ENCODE data around the gene MOBP.

Gene MOBP

GRCh38 chr3:39532777-39533176, 65.3 kb downstream of the MOBP start:
- H3K36me3 ChIP-seq (ENCODE audit: control insufficient read depth, insufficient read depth, low read length) = no peaks in the 10 kb centered on the region
- no peak overlapping the region for H3K4me3 ChIP-seq (ENCODE audit: insufficient read depth, low read depth, low read length, poor library complexity, severe bottlenecking)
- no peaks in the 10 kb centered on the region for H3K9me3 ChIP-seq (ENCODE audit: control insufficient read depth, low read length)
- H3K27ac ChIP-seq (ENCODE audit: insufficient read depth, low read length, poor library complexity, severe bottlenecking) = no peak overlapping the region
- no peaks in the 10 kb centered on the region for H3K4me1 ChIP-seq (ENCODE audit: control insufficient read depth, insufficient read depth, low read length, poor library complexity, severe bottlenecking)
- H3K27me3 ChIP-seq (replicated peaks; ENCODE audit: control insufficient read depth, insufficient read depth, low read length, poor library complexity, severe bottlenecking) = no peaks in the 10 kb centered on the region
- no peak for DNase-seq

GRCh38 chr3:39533226-39533625, 65.7 kb downstream of the MOBP start:
- Histone ChIP-seq H3K36me3 (ENCODE audit: control insufficient read depth, insufficient read depth, low read length) (no peaks in the 10 kb centered on the region), H3K27me3 (replicated peaks; ENCODE audit: control insufficient read depth, insufficient read depth, low read length, poor library complexity, severe bottlenecking) (no peaks in the 10 kb centered on the region), H3K4me1 (ENCODE audit: control insufficient read depth, insufficient read depth, low read length, poor library complexity, severe bottlenecking) (no peaks in the 10 kb centered on the region), H3K4me3 (ENCODE audit: insufficient read depth, low read depth, low read length, poor library complexity, severe bottlenecking) (no peak overlapping the region), H3K9me3 (ENCODE audit: control insufficient read depth, low read length) (no peaks in the 10 kb centered on the region), H3K27ac (ENCODE audit: insufficient read depth, low read length, poor library complexity, severe bottlenecking) (no peak overlapping the region)
- no peak for DNase-seq

DNA sequence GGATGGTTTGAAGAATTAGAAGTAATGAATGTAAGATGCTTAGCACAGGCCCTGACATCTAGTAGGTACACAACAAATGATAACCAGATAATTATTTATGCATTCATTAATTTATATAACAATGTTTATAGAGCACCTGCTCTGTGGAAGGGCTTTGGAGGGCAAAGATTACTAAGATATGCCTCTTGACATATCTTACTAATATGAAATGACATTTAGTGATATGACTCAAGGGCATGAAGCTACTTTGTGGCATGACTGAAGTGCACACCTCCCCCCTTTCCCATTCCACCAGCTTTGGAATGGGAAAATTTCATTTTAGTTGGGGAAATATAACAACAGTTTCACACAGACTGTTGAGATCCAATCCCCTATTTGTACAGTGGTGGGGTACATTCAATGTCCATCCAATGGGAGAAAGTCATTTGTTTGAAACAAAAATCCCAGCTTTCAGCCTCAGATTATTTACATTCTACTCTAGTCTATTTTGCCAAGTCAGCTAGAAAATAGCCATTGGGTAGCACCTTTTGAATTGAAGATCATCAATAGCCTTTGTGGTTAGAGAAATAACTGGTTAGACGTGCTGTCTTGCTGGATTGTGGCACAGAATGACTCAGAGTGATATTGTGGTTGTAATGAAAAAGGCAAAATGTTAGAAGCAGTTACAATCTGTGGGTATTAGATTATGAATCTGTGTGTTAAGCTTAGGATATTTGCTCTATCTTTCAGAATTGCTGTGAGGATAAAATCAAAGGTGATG, 72.9 kb downstream of the MOBP start:
- no peak for DNase-seq
- Histone ChIP-seq H3K27me3 (replicated peaks; ENCODE audit: control insufficient read depth, insufficient read depth, low read length, poor library complexity, severe bottlenecking) (no peaks in the 10 kb centered on the region), H3K27ac (ENCODE audit: insufficient read depth, low read length, poor library complexity, severe bottlenecking) (no peak overlapping the region), H3K4me3 (ENCODE audit: insufficient read depth, low read depth, low read length, poor library complexity, severe bottlenecking) (no peak overlapping the region), H3K9me3 (ENCODE audit: control insufficient read depth, low read length) (no peaks in the 10 kb centered on the region), H3K4me1 (ENCODE audit: control insufficient read depth, insufficient read depth, low read length, poor library complexity, severe bottlenecking) (no peaks in the 10 kb centered on the region), H3K36me3 (ENCODE audit: control insufficient read depth, insufficient read depth, low read length) (no peaks in the 10 kb centered on the region)

- H3K4me3 ChIP-seq (ENCODE audit: insufficient read depth, low read depth, low read length, poor library complexity, severe bottlenecking) = no peak overlapping the region
- H3K9me3 ChIP-seq (ENCODE audit: control insufficient read depth, low read length) = no peaks in the 10 kb centered on the region
- no peak for DNase-seq
- no peak overlapping the region for H3K27ac ChIP-seq (ENCODE audit: insufficient read depth, low read length, poor library complexity, severe bottlenecking)
- H3K4me1 ChIP-seq (ENCODE audit: control insufficient read depth, insufficient read depth, low read length, poor library complexity, severe bottlenecking) = no peaks in the 10 kb centered on the region
- H3K27me3 ChIP-seq (replicated peaks; ENCODE audit: control insufficient read depth, insufficient read depth, low read length, poor library complexity, severe bottlenecking) = no peaks in the 10 kb centered on the region
- no peaks in the 10 kb centered on the region for H3K36me3 ChIP-seq (ENCODE audit: control insufficient read depth, insufficient read depth, low read length)
Measured at GRCh38 chr3:39541442-39541841, 74.0 kb downstream of the MOBP start.

DNA sequence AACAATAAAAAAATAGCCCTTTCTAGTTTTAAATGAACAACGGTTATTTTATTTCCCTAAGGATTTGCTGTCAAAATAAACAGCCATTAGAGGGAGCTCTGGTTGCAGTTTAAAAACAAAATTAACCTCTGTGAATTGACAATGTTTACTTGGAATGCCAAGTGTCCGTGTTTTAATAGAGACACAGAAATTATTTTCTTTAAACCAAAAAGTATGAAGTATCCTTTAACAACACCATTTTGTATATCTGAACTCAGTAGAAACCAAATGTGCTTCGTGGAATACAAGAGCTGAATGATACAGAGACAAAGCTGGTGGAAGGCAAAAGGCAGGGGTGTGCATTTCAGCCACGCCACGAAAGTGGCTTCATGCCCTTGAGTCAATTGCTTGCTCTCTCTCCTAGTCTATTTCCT, 74.4 kb downstream of the MOBP start:
- Histone ChIP-seq H3K27ac (ENCODE audit: insufficient read depth, low read length, poor library complexity, severe bottlenecking) (no peak overlapping the region), H3K27me3 (replicated peaks; ENCODE audit: control insufficient read depth, insufficient read depth, low read length, poor library complexity, severe bottlenecking) (no peaks in the 10 kb centered on the region), H3K4me3 (ENCODE audit: insufficient read depth, low read depth, low read length, poor library complexity, severe bottlenecking) (no peak overlapping the region), H3K36me3 (ENCODE audit: control insufficient read depth, insufficient read depth, low read length) (no peaks in the 10 kb centered on the region), H3K4me1 (ENCODE audit: control insufficient read depth, insufficient read depth, low read length, poor library complexity, severe bottlenecking) (no peaks in the 10 kb centered on the region), H3K9me3 (ENCODE audit: control insufficient read depth, low read length) (no peaks in the 10 kb centered on the region)
- no peak for DNase-seq

- DNase-seq = no peak
- Histone ChIP-seq H3K27ac (ENCODE audit: insufficient read depth, low read length, poor library complexity, severe bottlenecking) (no peak overlapping the region), H3K4me3 (ENCODE audit: insufficient read depth, low read depth, low read length, poor library complexity, severe bottlenecking) (no peak overlapping the region), H3K27me3 (replicated peaks; ENCODE audit: control insufficient read depth, insufficient read depth, low read length, poor library complexity, severe bottlenecking) (no peaks in the 10 kb centered on the region), H3K4me1 (ENCODE audit: control insufficient read depth, insufficient read depth, low read length, poor library complexity, severe bottlenecking) (no peaks in the 10 kb centered on the region), H3K36me3 (ENCODE audit: control insufficient read depth, insufficient read depth, low read length) (no peaks in the 10 kb centered on the region), H3K9me3 (ENCODE audit: control insufficient read depth, low read length) (no peaks in the 10 kb centered on the region)
Measured at GRCh38 chr3:39542588-39542988, 75.1 kb downstream of the MOBP start.

GRCh38 chr3:39548282-39548681, 80.8 kb downstream of the MOBP start:
- no peaks in the 10 kb centered on the region for H3K9me3 ChIP-seq (ENCODE audit: control insufficient read depth, low read length)
- H3K27ac ChIP-seq (ENCODE audit: insufficient read depth, low read length, poor library complexity, severe bottlenecking) = no peak overlapping the region
- H3K36me3 ChIP-seq (ENCODE audit: control insufficient read depth, insufficient read depth, low read length) = no peaks in the 10 kb centered on the region
- no peak for DNase-seq
- H3K27me3 ChIP-seq (replicated peaks; ENCODE audit: control insufficient read depth, insufficient read depth, low read length, poor library complexity, severe bottlenecking) = no peaks in the 10 kb centered on the region
- H3K4me3 ChIP-seq (ENCODE audit: insufficient read depth, low read depth, low read length, poor library complexity, severe bottlenecking) = no peak overlapping the region
- no peaks in the 10 kb centered on the region for H3K4me1 ChIP-seq (ENCODE audit: control insufficient read depth, insufficient read depth, low read length, poor library complexity, severe bottlenecking)

- no peak overlapping the region for H3K27ac ChIP-seq (ENCODE audit: insufficient read depth, low read length, poor library complexity, severe bottlenecking)
- H3K9me3 ChIP-seq (ENCODE audit: control insufficient read depth, low read length) = no peaks in the 10 kb centered on the region
- no peaks in the 10 kb centered on the region for H3K4me1 ChIP-seq (ENCODE audit: control insufficient read depth, insufficient read depth, low read length, poor library complexity, severe bottlenecking)
- H3K36me3 ChIP-seq (ENCODE audit: control insufficient read depth, insufficient read depth, low read length) = no peaks in the 10 kb centered on the region
- DNase-seq = no peak
- no peaks in the 10 kb centered on the region for H3K27me3 ChIP-seq (replicated peaks; ENCODE audit: control insufficient read depth, insufficient read depth, low read length, poor library complexity, severe bottlenecking)
- H3K4me3 ChIP-seq (ENCODE audit: insufficient read depth, low read depth, low read length, poor library complexity, severe bottlenecking) = no peak overlapping the region
Measured at GRCh38 chr3:39550354-39551051, 83.0 kb downstream of the MOBP start.
